K562 (cell line): ENCODE data around the gene VPS18.

Experiments
- FOXM1 ChIP-seq, 2 experiments: fragments of 450-650 bp in 1 of 2; sonication (generic) in 1 of 2; formaldehyde crosslinking in 1 of 2; IDR thresholded peaks; 2 replicates each; pipeline versions ENCODE4 v1.6.1 to v1.9.0; 2017 to 2022; ENCODE audit warnings: low read depth in 2 of 2, mild to moderate bottlenecking in 2 of 2, missing genetic modification reagents in 1 of 2, moderate library complexity in 1 of 2
- MXI1 ChIP-seq: IDR thresholded peaks from 2 replicates; pipeline ENCODE4 v1.6.1; 2011; ENCODE audit warnings: low read depth, mild to moderate bottlenecking, improper control_type of control experiment, low read length

DNA sequence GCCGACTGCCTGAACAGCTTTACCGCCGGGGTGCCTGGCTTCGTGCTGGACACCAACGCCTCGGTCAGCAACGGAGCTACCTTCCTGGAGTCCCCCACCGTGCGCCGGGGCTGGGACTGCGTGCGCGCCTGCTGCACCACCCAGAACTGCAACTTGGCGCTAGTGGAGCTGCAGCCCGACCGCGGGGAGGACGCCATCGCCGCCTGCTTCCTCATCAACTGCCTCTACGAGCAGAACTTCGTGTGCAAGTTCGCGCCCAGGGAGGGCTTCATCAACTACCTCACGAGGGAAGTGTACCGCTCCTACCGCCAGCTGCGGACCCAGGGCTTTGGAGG, 49.6 kb upstream of the VPS18 start:
- no peak for TF ChIP-seq FOXM1 (IDR thresholded peaks at IDR 0.05; ENCODE audit: low read depth)
- TF ChIP-seq FOXM1 (CRISPR knock-in tag; IDR thresholded peaks at IDR 0.05; ENCODE audit: low read depth): no peak
- TF ChIP-seq MXI1: no peak
